ENCODE data around the gene WBP1. TPM values are rescaled to one million over a fixed set of nuclear protein-coding genes. Genes with fewer than 3 reads are reported as not detected.
"Not testable (repeated sequence)": the region's sequence is repeated elsewhere in the genome, so short reads cannot be mapped to it uniquely, and the experiment has no call there.

Gene WBP1
- total RNA-seq = 10 to 100 TPM; 19.3 to 21.5 (median 19.4) TPM

DNA sequence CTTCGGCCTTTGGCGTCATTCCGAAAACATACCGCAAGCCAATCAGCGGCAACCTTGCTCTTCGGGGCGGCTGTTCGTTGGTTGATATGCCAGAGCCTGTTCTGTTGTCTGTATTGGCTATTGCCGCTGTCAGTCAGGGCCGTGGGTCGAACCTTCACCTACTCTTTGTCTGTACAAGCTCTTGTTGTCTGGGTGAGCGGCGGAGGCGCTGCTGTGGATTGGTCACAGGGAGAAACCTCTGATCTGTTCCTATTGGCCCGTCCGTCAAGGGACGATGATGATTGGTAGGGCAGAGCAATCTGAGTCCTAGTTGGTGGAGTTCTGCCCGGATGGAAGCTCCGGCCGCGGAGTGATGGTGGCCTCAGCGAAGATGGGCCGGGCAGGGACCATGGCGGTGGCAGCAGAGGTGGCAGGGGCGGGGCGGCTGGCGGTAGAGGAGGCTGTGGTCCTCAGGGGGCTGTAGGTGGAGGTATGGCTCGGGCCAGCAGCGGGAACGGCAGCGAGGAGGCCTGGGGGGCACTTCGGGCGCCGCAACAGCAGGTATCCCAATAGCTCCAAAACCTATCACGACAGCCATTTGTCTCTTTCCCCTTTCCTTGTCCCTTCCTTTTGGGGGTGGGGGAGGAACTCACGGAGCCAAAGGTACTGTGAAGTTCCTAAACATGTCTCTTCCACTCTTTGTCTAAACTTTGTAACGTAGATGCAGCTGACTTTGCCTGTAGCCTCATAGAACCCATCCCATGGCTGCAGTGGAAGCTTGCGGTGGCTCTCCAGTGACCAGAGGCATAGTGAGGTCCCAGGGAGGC, at the start of gene WBP1:
Gene WBP1 (plus strand): TSS at position 307 of the 806 bp plus-strand sequence. CDS start 165 bp downstream, at position 472.
- Mint-ChIP-seq H3K36me3 (ENCODE audit: insufficient read depth) (peaks cover 26% of the 10 kb centered on the region), H3K9me3 (no peaks in the 10 kb centered on the region), H3K4me1 (ENCODE audit: low read depth) (peaks cover 58% of the 10 kb centered on the region), H3K4me3 (peak within 1 kb of the TSS; percentile 100), H3K27me3 (ENCODE audit: low read depth) (no peaks in the 10 kb centered on the region)
- DNase-seq (peak; percentile 97), ATAC-seq (peak; percentile 84 to 85)

DNA sequence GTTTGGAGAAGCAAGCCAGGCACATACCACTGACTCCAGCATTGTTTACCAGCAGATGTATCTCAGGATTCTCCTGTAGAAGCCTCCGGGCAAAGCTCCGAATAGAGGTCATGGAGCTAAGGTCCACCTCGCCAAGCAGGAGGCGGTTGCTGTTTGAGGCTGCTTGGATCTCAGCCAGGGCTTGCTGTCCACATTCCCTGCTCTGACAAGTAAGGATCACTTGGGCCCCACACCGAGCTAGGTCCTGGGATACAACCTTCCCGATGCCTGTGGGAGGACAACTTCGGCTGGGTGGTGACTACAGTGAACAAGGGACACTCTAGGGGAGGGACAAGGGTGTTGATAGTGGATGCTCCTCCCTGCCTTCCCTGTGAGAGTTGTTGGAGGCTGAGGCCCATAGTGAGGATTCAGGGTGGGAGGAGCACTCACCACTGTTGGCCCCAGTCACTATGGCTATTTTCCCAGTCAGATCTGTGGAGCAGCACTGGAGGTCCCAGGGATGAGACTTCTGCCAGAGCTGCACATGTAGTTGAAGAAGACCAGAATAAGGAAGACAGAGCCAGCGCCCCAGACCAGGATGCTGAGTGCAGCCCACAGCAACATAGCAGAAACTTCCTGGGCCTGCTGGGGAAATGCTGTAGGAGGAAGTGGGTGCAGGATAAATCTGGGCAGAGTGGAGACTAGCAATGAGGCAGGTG, 45.1 kb upstream of the WBP1 start:
- no peaks in the 10 kb centered on the region for H3K36me3 Mint-ChIP-seq (ENCODE audit: insufficient read depth)
- ATAC-seq (no peak), DNase-seq (no peak)
- peaks cover 18% of the 10 kb centered on the region for H3K4me1 Mint-ChIP-seq (ENCODE audit: low read depth)
- H3K9me3 Mint-ChIP-seq = no peaks in the 10 kb centered on the region
- H3K4me3 Mint-ChIP-seq = no peak overlapping the region
- H3K27me3 Mint-ChIP-seq (ENCODE audit: low read depth) = peaks cover 23% of the 10 kb centered on the region

DNA sequence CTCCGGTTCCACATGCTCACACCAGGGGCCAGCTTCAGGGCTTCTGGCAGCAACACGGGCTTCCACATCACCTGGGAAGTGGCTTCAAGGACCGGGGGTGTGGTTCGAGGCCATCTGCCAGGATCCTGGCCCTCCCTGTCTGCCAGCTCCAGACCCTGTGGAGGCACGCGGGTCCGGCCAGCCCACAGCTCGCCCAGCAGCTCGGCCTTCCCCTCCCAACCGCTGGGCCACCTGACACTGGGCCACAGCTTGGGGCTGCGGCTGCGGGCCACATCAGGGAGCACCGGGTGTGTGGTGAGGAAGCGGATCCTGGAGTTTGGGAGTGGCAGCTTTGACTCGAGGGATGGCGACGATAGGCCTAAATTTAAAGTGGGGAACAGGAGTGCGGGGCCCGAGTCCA, 43.8 kb upstream of the WBP1 start:
- peaks cover 15% of the 10 kb centered on the region for H3K27me3 Mint-ChIP-seq (ENCODE audit: low read depth)
- no peaks in the 10 kb centered on the region for H3K9me3 Mint-ChIP-seq
- H3K4me1 Mint-ChIP-seq (ENCODE audit: low read depth) = peaks cover 18% of the 10 kb centered on the region
- DNase-seq (no peak), ATAC-seq (no peak)
- no peaks in the 10 kb centered on the region for H3K36me3 Mint-ChIP-seq (ENCODE audit: insufficient read depth)
- peak overlapping the region; percentile 47 for H3K4me3 Mint-ChIP-seq

DNA sequence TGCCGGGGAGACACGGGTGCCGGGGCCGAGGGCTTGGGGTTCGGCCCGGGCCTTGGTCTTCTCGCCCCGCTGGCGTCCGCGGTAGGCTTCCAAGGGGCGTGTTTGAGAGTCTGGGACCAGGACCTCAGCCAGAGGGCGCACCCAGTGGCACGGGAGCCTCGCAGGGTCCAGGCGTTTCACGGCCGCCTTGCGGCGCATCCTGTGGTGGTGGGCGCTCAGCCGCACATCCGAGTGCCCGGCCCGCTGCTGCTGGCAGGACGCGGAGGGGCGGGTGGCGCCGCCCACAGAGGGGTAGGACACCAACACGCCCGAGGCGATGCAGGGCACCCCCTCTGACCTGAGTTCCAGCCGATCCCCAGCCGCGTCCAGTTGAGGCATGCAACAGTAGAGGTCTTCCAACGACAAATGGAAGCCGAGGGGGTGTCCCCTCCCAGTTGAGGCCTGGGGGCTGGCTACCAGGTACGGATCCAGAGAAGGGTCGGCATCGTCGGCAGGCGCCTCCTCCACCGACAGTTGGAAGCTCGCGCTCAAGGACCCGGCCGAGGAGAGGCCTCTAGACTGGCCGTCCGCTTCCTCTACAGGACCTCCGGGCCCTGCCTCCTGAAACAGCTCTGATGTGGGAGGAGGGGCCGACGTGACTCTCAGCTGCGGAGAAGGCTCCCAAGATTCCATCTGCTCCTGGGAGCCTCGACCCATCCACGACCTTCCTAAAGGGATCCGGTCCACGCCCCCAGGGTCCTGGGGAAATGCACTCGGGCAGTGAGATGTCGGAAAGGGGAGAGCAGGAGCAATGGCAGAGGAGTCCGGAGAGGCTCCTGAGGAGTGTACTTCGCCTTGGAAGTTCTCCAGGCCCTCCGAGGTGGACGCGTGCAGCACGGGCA, 43.1 kb upstream of the WBP1 start:
- Mint-ChIP-seq H3K36me3 (ENCODE audit: insufficient read depth) (no peaks in the 10 kb centered on the region), H3K9me3 (no peaks in the 10 kb centered on the region), H3K4me3 (peak overlapping the region; percentile 59), H3K4me1 (ENCODE audit: low read depth) (peaks cover 21% of the 10 kb centered on the region), H3K27me3 (ENCODE audit: low read depth) (peaks cover 14% of the 10 kb centered on the region)
- DNase-seq = peak; percentile 17
- peak; percentile 56 to 66 for ATAC-seq

DNA sequence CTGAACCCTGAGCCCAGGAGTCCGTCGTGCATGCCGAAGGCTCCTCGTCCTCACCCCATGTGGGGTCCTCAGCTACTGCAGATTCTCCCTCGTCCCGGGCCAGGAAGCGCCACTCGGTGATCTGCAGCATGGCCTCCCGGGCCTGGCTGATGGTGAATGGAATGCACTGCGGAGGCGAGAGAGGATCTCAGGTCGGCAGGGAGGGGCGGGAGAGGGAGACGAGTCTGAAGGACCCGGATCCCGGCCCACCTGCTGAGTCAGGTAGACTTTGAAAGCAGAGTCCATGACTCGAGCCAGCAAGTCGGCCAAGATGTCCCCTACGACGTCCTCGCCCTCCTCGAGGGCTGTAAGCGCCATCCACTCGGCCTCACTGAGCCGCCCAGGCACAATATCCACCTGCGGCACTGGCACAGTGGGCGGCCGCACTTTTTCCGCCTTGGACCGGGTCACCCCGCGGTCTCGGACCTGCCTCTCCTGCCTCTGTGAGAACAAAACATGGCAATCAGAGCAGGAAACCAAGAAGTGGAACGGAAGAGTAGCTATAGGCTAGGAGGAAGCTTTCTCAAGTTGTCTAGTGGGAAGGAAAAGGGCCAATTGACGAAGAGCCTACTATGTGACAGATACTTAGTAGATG, 42.4 kb upstream of the WBP1 start:
- H3K4me1 Mint-ChIP-seq (ENCODE audit: low read depth) = peaks cover 26% of the 10 kb centered on the region
- peaks cover 12% of the 10 kb centered on the region for H3K27me3 Mint-ChIP-seq (ENCODE audit: low read depth)
- H3K36me3 Mint-ChIP-seq (ENCODE audit: insufficient read depth) = no peaks in the 10 kb centered on the region
- ATAC-seq (peak; percentile 19 to 22), DNase-seq (no peak)
- H3K9me3 Mint-ChIP-seq = no peaks in the 10 kb centered on the region
- H3K4me3 Mint-ChIP-seq = peak overlapping the region; percentile 59

DNA sequence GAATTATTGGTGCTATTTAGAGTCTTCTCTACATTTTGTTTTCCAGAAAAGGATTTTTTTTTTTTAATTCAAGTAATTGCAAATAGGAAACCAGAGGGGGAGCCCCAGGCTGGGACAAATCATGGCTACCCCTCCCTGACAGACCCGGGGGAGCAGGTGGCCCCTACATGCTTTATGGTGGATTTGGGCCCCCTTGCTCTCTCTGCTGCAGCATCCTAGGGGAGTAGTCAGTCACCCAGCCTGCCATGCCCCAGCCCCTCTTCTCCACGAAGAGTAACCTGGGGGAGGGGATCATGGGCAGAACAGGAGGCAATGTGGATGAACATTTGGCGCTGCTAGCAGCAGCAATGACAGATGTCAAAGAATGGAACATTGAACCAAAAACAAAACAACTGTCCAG, 41.5 kb upstream of the WBP1 start:
- H3K4me3 Mint-ChIP-seq = no peak overlapping the region
- no peaks in the 10 kb centered on the region for H3K9me3 Mint-ChIP-seq
- ATAC-seq (no peak), DNase-seq (no peak)
- H3K27me3 Mint-ChIP-seq (ENCODE audit: low read depth) = peaks cover 11% of the 10 kb centered on the region
- H3K36me3 Mint-ChIP-seq (ENCODE audit: insufficient read depth) = no peaks in the 10 kb centered on the region
- H3K4me1 Mint-ChIP-seq (ENCODE audit: low read depth) = peaks cover 31% of the 10 kb centered on the region

DNA sequence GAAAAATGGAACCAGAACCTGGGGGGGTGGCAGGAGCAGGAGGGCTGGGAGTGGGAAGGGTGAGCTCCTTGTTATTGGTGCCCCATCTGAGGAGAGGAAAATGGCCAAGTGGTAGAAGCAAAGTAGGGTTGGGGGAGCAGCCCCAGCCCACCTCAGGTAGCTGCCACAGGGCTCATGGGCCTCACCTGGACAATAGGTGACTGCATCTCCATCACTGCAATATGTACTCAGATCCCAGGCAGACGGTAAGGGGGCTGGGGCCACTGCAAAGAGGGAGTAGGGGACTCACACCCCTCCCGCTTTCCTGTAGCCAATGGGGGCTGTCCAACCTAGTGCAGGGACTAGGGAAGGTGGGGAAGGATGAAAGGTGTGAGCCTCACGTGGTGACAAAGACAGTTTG, 41.0 kb upstream of the WBP1 start:
- Mint-ChIP-seq H3K9me3 (no peaks in the 10 kb centered on the region), H3K4me3 (no peak overlapping the region)
- no peak for ATAC-seq

DNA sequence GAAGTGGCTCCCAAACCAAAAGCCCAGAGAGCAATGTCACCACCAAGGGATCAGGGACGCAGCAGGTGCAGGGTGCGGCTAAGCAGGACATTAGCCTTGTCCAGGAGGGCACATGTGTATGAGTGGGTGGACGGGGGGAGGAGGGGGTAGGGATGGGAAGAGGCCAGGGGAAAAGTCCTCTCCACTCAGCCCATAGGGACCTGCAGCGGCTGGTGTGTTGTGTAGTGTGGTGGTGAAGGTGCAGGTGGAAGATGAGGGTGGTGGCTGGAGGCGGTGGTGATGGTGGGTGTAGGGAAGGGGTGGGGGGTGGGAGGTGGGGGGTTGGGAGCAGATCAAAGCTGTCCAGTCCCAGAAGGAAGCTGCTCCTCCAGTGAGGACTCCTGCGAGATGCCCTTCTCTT, 40.5 kb upstream of the WBP1 start:
- Mint-ChIP-seq H3K36me3 (ENCODE audit: insufficient read depth) (no peaks in the 10 kb centered on the region), H3K4me1 (ENCODE audit: low read depth) (peaks cover 41% of the 10 kb centered on the region), H3K27me3 (ENCODE audit: low read depth) (peaks cover 9% of the 10 kb centered on the region), H3K9me3 (no peaks in the 10 kb centered on the region), H3K4me3 (no peak overlapping the region)
- DNase-seq = no peak
- ATAC-seq = no peak

More for the DNA sequence above, 41.0 kb upstream of the WBP1 start:
- H3K27me3 Mint-ChIP-seq (ENCODE audit: low read depth) = peaks cover 11% of the 10 kb centered on the region
- H3K4me1 Mint-ChIP-seq (ENCODE audit: low read depth) = peaks cover 35% of the 10 kb centered on the region
- no peak for DNase-seq
- no peaks in the 10 kb centered on the region for H3K36me3 Mint-ChIP-seq (ENCODE audit: insufficient read depth)

DNA sequence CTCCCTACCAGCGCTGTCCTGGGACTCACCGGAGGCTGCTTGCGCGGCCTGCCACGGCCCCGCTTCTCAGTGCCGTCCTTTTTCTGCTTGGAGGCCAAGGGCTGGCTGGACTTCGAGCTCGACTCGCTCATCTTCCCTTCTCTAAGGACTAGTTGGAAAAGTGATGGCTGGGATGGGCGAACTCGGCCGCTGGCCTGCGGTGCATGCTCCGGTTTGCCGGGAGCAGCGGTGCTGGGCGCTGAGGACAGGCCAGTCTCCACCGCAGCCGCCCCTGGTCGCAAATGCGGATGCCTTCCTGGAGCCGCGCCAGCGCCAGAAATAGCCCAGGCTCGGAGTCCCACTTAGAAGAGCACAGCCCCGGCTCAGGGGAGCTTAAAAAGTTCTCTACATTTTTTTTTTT, 39.9 kb upstream of the WBP1 start:
- ATAC-seq = no peak
- H3K9me3 Mint-ChIP-seq = no peaks in the 10 kb centered on the region
- peaks cover 7% of the 10 kb centered on the region for H3K27me3 Mint-ChIP-seq (ENCODE audit: low read depth)
- DNase-seq = no peak
- H3K36me3 Mint-ChIP-seq (ENCODE audit: insufficient read depth) = no peaks in the 10 kb centered on the region
- H3K4me3 Mint-ChIP-seq = no peak overlapping the region
- H3K4me1 Mint-ChIP-seq (ENCODE audit: low read depth) = peaks cover 43% of the 10 kb centered on the region

DNA sequence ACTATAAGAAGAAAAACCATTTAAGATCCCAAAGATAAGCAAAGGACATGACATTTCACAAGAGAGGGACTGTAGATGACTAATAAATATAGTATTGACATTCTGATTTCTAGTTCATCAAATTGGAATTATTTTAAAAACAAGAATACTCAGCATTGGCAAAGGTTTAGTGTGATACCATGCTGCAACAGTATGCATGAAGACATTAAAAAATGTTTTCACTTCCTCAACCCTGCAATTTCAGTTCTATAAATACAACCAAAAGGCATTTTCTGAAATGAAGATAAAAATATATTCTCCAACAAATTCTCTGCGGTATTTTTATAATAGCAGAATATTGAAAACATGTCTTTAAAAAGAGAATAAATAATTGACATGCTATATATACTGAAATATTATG, 38.9 kb upstream of the WBP1 start:
- no peak for ATAC-seq
- Mint-ChIP-seq H3K4me3 (no peak overlapping the region), H3K9me3 (no peaks in the 10 kb centered on the region), H3K4me1 (ENCODE audit: low read depth) (peaks cover 38% of the 10 kb centered on the region), H3K27me3 (ENCODE audit: low read depth) (peaks cover 2% of the 10 kb centered on the region), H3K36me3 (ENCODE audit: insufficient read depth) (no peaks in the 10 kb centered on the region)
- DNase-seq = no peak

DNA sequence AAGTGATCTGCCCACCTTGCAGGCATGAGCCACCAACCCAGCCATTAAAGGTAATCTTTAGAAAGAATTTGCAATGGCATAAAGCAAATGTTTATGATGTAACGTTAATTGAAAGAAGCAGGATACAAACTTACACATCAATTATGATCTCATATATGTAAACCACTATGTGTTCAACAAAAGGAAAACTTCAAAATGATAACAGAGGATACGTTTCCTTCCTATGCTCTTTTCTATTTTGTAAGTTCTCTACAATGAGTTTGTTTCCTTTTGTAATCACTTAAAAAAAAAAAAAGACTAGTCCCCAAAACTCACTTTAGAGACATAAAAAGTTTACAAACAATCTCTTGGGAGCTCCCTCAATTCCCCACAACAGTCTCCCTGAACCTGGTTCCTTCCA, 38.2 kb upstream of the WBP1 start:
- Mint-ChIP-seq H3K27me3 (ENCODE audit: low read depth) (no peaks in the 10 kb centered on the region), H3K36me3 (ENCODE audit: insufficient read depth) (peaks cover 2% of the 10 kb centered on the region), H3K4me1 (ENCODE audit: low read depth) (peaks cover 36% of the 10 kb centered on the region), H3K9me3 (no peaks in the 10 kb centered on the region), H3K4me3 (peak overlapping the region; percentile 33)
- DNase-seq = no peak
- no peak for ATAC-seq

DNA sequence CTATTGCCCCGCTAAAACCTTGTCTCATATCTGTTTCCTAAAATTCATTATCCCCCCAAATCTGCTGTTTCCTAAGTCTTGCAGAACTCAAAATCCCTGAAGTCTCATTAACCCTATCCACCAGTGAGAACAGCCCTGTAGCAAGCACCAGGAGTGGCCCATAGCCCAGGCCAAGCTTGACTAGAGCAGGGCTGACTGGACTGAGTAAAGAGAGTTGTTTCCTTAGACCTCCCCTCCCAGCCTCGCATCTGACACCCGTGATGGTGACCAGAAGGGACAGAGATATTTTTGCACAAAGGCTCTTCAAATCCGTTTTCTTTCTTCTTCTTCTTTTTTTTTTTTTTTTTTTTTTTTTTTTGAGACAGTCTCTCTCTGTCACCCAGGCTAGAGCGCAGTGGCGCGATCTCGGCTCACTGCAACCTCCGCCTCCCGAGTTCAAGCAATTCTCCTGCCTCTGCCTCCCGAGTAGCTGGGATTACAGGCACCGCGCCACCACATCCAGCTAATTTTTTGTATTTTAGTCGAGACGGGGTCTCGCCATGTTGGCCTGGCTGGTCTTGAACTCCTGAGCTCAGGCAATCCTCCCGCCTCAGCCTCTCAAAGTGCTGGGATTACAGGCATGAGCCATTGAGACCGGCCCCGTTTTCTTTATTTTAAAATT, 37.7 kb upstream of the WBP1 start:
- peaks cover 33% of the 10 kb centered on the region for H3K4me1 Mint-ChIP-seq (ENCODE audit: low read depth)
- not testable (repeated sequence) for H3K36me3 Mint-ChIP-seq (ENCODE audit: insufficient read depth); H3K27me3 Mint-ChIP-seq (ENCODE audit: low read depth); H3K9me3 Mint-ChIP-seq; ATAC-seq; DNase-seq
- peak overlapping the region; percentile 91 for H3K4me3 Mint-ChIP-seq

DNA sequence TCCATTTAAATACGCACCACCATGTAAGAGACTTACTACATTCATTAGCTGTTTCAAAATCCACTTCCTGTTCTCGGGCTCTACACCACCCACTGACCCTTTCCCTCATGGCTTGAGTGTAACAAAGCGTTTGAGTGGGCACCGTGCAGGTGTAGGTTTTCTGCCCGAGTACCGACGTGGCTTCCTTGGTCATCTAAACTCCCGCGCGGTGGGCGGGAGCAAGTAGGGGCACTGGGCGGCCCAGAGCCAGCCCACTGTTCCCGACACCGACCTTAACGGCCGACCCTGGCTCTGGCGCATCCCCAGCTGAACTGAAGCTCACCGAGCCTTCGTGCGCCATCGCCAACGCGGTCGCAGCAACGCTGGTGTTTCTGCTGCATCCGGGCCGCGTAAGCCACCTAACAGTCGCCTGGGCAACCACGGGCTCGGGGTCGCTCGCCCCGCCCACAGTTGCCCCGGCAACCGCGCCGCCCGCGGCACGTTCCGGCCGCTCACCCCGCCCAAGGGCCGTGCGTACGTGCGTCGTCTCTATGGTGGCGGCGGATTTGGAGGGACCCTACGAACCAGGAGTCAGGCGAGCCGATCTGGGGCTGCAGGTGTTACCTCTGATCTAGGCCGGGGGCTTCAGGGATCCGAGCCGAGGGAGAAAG, 36.9 kb upstream of the WBP1 start, which contains the start of the genes C2orf81 and WDR54:
Gene C2orf81 (minus strand): TSS at position 399 of the 650 bp plus-strand sequence. CDS start 59 bp downstream, at position 340.
Gene WDR54 (plus strand): TSS at position 510 of the 650 bp plus-strand sequence. CDS start 424 bp downstream, outside the sequence.
- H3K27me3 Mint-ChIP-seq (ENCODE audit: low read depth) = no peaks in the 10 kb centered on the region
- peaks cover 6% of the 10 kb centered on the region for H3K36me3 Mint-ChIP-seq (ENCODE audit: insufficient read depth)
- ATAC-seq (peak; percentile 98), DNase-seq (peak; percentile 92)
- H3K9me3 Mint-ChIP-seq = no peaks in the 10 kb centered on the region
- peaks cover 26% of the 10 kb centered on the region for H3K4me1 Mint-ChIP-seq (ENCODE audit: low read depth)
- H3K4me3 Mint-ChIP-seq = peak within 1 kb of the TSS; percentile 91
